Caco-2 (cell line): ENCODE measurements around the gene EPB41L4A. TPM values are rescaled to one million over a fixed set of nuclear protein-coding genes. Genes with fewer than 3 reads are reported as not detected.

ENCODE experiments used
- BruUV-seq: library from RNA; stranded (reverse); fragments of 400-500 nt; replicated peaks from 2 replicates; lab custom pipeline; 2021; lab: Mats Ljungman, UMichigan
- CTCF ChIA-PET: fragments of 300-600 bp; sonication (Branson Sonifier 250); formaldehyde crosslinking; loops from one replicate; lab custom pipeline; 2022; ENCODE audit warnings: antibody characterized with exemption; lab: Charles Lee
- POLR2A ChIA-PET: fragments of 300-600 bp; sonication (Branson Sonifier 250); formaldehyde crosslinking; loops from one replicate; lab custom pipeline; 2022; ENCODE audit warnings: antibody characterized with exemption; lab: Charles Lee
- DNase-seq, 2 experiments: peaks; one replicate each; pipeline versions ENCODE4 v3.0.0 to v3.0.0-alpha.2; 2020 to 2022
- H3K27me3 ChIP-seq: replicated peaks from 2 replicates; pipeline ENCODE4 v1.6.0; 2011; ENCODE audit warnings: low read length; ENCODE audit not compliant: control insufficient read depth, insufficient read depth
- H3K36me3 ChIP-seq: 2 replicates; pipeline ENCODE4 v1.5.1; 2011; ENCODE audit warnings: low read length; ENCODE audit not compliant: control insufficient read depth, insufficient read depth
- H3K4me1 ChIP-seq: fragments of 250-450 bp; sonication (Bioruptor Pico); 2 replicates; pipeline ENCODE4 v1.5.1; 2020; ENCODE audit warnings: mild to moderate bottlenecking
- H3K4me3 ChIP-seq: 2 replicates; pipeline ENCODE4 v1.5.1; 2011; ENCODE audit warnings: low read depth, mild to moderate bottlenecking, control low read depth, low read length
- H3K9me3 ChIP-seq: fragments of 250-450 bp; sonication (Bioruptor Pico); 2 replicates; pipeline ENCODE4 v1.5.1; 2020; ENCODE audit warnings: mild to moderate bottlenecking, moderate library complexity
- H3K27ac Mint-ChIP-seq: one replicate; pipeline ENCODE4 v1.8.0; 2022; ENCODE audit warnings: mixed read lengths; ENCODE audit not compliant: unreplicated experiment
- H3K27me3 Mint-ChIP-seq: one replicate; pipeline ENCODE4 v1.8.0; 2022; ENCODE audit warnings: mixed read lengths; ENCODE audit not compliant: insufficient read depth, unreplicated experiment
- H3K36me3 Mint-ChIP-seq: one replicate; pipeline ENCODE4 v1.8.0; 2022; ENCODE audit warnings: mild to moderate bottlenecking, mixed read lengths; ENCODE audit not compliant: insufficient read depth, unreplicated experiment
- H3K4me1 Mint-ChIP-seq: one replicate; pipeline ENCODE4 v1.8.0; 2022; ENCODE audit warnings: low read depth, mixed read lengths; ENCODE audit not compliant: unreplicated experiment
- H3K4me3 Mint-ChIP-seq: one replicate; pipeline ENCODE4 v1.8.0; 2022; ENCODE audit warnings: mild to moderate bottlenecking, moderate library complexity, mixed read lengths; ENCODE audit not compliant: unreplicated experiment
- H3K9me3 Mint-ChIP-seq: one replicate; pipeline ENCODE4 v1.8.0; 2022; ENCODE audit warnings: mixed read lengths; ENCODE audit not compliant: unreplicated experiment
- CTCF ChIP-seq, 2 experiments: fragments of 200-600 bp in 1 of 2; IDR thresholded peaks; 1 replicate in 1 of 2; 2 replicates in 1 of 2; pipeline versions ENCODE4 v1.5.1 to v1.8.0; 2011 to 2022; ENCODE audit warnings: antibody characterized with exemption in 1 of 2, control low read depth in 1 of 2, inconsistent platforms in 1 of 2, low read depth in 1 of 2, low read length in 1 of 2, mild to moderate bottlenecking in 1 of 2, moderate library complexity in 1 of 2; ENCODE audit not compliant: insufficient read depth in 1 of 2, severe bottlenecking in 1 of 2, unreplicated experiment in 1 of 2
- intact Hi-C: fragments of 100-400 bp; cut with micrococcal nuclease; formaldehyde crosslinking; loops from one replicate; pipeline ENCODE4 v1.10.0; 2022; ENCODE audit not compliant: unreplicated experiment
- total RNA-seq: library from RNA; stranded (reverse); gene quantifications from 2 replicates; pipeline ENCODE4 v1.2.3, GENCODE V29; 2022

The EPB41L4A gene
- total RNA-seq, 1 experiment from 2014 or later, result 1.4 TPM

GRCh38 chr5:112275671-112276070 is 143.4 kb downstream of the EPB41L4A start:
- CTCF ChIA-PET, result no interaction called here
- Histone ChIP-seq H3K9me3 (no peaks in the 10 kb centered on the region), H3K4me1 (no peaks in the 10 kb centered on the region), H3K36me3 (no peaks in the 10 kb centered on the region), H3K27me3 (no peaks in the 10 kb centered on the region; the same call in 1 of the 2 replicates), H3K4me3 (no peak overlapping the region)
- Mint-ChIP-seq H3K27me3 (peaks cover 3% of the 10 kb centered on the region), H3K4me1 (no peaks in the 10 kb centered on the region), H3K36me3 (no peaks in the 10 kb centered on the region), H3K27ac (no peak overlapping the region), H3K9me3 (no peaks in the 10 kb centered on the region), H3K4me3 (no peak overlapping the region)
- TF ChIP-seq CTCF (IDR thresholded peaks at IDR 0.05; ENCODE audit: insufficient read depth in 1 of 2, low read depth in 1 of 2, low read length in 1 of 2, severe bottlenecking in 1 of 2, unreplicated experiment in 1 of 2), result no peak
- no TSS peak for BruUV-seq
- intact Hi-C loops, result no loop called here
- no peak for DNase-seq
- POLR2A ChIA-PET, result no interaction called here

- Mint-ChIP-seq H3K36me3 (no peaks in the 10 kb centered on the region), H3K9me3 (no peaks in the 10 kb centered on the region), H3K4me3 (no peak overlapping the region), H3K27ac (no peak overlapping the region), H3K4me1 (no peaks in the 10 kb centered on the region), H3K27me3 (peaks cover 10% of the 10 kb centered on the region)
- TF ChIP-seq CTCF (IDR thresholded peaks at IDR 0.05; ENCODE audit: insufficient read depth in 1 of 2, low read depth in 1 of 2, low read length in 1 of 2, severe bottlenecking in 1 of 2, unreplicated experiment in 1 of 2), result no peak
- 0 out of 2 replicates have a peak, but pooled peaks cover 2% of the 10 kb centered on the region for H3K27me3 ChIP-seq
- H3K4me3 ChIP-seq, result no peak overlapping the region
- BruUV-seq, result no TSS peak
- CTCF ChIA-PET, result no interaction called here
- POLR2A ChIA-PET, result no interaction called here
- no peaks in the 10 kb centered on the region for H3K36me3 ChIP-seq
- H3K4me1 ChIP-seq, result no peaks in the 10 kb centered on the region
- DNase-seq, result no peak
- intact Hi-C loops, result no loop called here
- H3K9me3 ChIP-seq, result no peaks in the 10 kb centered on the region
Observed at GRCh38 chr5:112270299-112271293, 148.5 kb downstream of the EPB41L4A start.

GRCh38 chr5:112267231-112267630 is 151.8 kb downstream of the EPB41L4A start:
- BruUV-seq, result no TSS peak
- H3K27ac Mint-ChIP-seq, result no peak overlapping the region
- no peaks in the 10 kb centered on the region for H3K9me3 ChIP-seq
- H3K27me3 ChIP-seq, result 0 out of 2 replicates have a peak, but pooled peaks cover 2% of the 10 kb centered on the region
- DNase-seq, result no peak
- TF ChIP-seq CTCF (IDR thresholded peaks at IDR 0.05; ENCODE audit: insufficient read depth in 1 of 2, low read depth in 1 of 2, low read length in 1 of 2, severe bottlenecking in 1 of 2, unreplicated experiment in 1 of 2), result no peak
- H3K4me3 ChIP-seq, result no peak overlapping the region
- CTCF ChIA-PET, result no interaction called here
- H3K36me3 ChIP-seq, result no peaks in the 10 kb centered on the region
- H3K9me3 Mint-ChIP-seq, result no peaks in the 10 kb centered on the region
- peaks cover 19% of the 10 kb centered on the region for H3K27me3 Mint-ChIP-seq
- intact Hi-C loops, result no loop called here
- H3K4me3 Mint-ChIP-seq, result no peak overlapping the region
- no peaks in the 10 kb centered on the region for H3K36me3 Mint-ChIP-seq
- POLR2A ChIA-PET, result no interaction called here
- no peaks in the 10 kb centered on the region for H3K4me1 Mint-ChIP-seq
- H3K4me1 ChIP-seq, result no peaks in the 10 kb centered on the region
